ENCODE results near the gene AK5.

AK5 gene

DNA sequence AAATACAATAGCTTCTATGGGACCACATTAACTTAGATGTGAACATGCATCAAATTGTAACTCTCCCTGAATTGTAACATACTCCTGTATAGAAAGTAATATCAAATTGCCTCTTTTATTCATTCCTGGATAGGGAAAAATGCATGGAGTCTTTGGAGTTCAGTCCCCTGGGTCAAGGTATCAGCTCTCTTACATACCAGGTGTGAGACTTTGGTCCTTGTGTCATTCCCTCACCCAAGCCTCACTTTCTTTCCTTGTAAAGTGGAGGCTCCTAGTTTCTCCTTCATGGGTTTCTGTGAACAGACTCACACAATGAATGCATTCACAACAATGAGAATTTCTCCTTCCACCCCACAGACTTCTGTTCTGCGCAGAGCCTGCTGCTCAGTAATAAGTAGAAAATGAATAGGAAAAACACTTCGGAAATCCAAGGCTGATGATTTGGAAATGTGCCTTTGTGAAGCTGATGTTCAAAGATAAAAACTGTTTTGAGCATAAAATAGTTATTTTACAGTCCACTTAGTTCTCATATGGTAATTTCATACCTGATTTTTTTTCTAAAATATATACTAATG lies 185.3 kb downstream of the AK5 start:
- Histone ChIP-seq H3K27me3 (ENCODE audit: control insufficient read depth, low read length) (peaks cover 2% of the 10 kb centered on the region; the same call in 1 of the 2 replicates), H3K4me3 (ENCODE audit: low read length) (no peak overlapping the region), H3K79me2 (ENCODE audit: control insufficient read depth, low read length) (no peaks in the 10 kb centered on the region), H3K9me2 (replicated peaks; ENCODE audit: control insufficient read depth, low read length) (no peaks in the 10 kb centered on the region), H3F3A (ENCODE audit: control insufficient read depth, insufficient read depth) (no peaks in the 10 kb centered on the region), H4K20me1 (ENCODE audit: control insufficient read depth, insufficient read depth, low read depth, low read length) (no peaks in the 10 kb centered on the region), H3K27ac (ENCODE audit: low read depth, low read length) (no peak overlapping the region), H3K4me2 (ENCODE audit: low read length) (no peak overlapping the region), H3K9me3 (ENCODE audit: control insufficient read depth, insufficient read depth, low read length) (no peaks in the 10 kb centered on the region), H3K36me3 (ENCODE audit: control insufficient read depth, low read length) (no peaks in the 10 kb centered on the region), H3K4me1 (ENCODE audit: control insufficient read depth, low read length) (no peaks in the 10 kb centered on the region)
- TF ChIP-seq, protein P1, sequence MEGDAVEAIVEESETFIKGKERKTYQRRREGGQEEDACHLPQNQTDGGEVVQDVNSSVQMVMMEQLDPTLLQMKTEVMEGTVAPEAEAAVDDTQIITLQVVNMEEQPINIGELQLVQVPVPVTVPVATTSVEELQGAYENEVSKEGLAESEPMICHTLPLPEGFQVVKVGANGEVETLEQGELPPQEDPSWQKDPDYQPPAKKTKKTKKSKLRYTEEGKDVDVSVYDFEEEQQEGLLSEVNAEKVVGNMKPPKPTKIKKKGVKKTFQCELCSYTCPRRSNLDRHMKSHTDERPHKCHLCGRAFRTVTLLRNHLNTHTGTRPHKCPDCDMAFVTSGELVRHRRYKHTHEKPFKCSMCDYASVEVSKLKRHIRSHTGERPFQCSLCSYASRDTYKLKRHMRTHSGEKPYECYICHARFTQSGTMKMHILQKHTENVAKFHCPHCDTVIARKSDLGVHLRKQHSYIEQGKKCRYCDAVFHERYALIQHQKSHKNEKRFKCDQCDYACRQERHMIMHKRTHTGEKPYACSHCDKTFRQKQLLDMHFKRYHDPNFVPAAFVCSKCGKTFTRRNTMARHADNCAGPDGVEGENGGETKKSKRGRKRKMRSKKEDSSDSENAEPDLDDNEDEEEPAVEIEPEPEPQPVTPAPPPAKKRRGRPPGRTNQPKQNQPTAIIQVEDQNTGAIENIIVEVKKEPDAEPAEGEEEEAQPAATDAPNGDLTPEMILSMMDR (IDR thresholded peaks at IDR 0.05; ENCODE audit: low read depth, low read length, poor library complexity, severe bottlenecking): no peak
- TF ChIP-seq EZH2phosphoT487 (IDR thresholded peaks at IDR 0.05; ENCODE audit: borderline replicate concordance, low read length): no peak

DNA sequence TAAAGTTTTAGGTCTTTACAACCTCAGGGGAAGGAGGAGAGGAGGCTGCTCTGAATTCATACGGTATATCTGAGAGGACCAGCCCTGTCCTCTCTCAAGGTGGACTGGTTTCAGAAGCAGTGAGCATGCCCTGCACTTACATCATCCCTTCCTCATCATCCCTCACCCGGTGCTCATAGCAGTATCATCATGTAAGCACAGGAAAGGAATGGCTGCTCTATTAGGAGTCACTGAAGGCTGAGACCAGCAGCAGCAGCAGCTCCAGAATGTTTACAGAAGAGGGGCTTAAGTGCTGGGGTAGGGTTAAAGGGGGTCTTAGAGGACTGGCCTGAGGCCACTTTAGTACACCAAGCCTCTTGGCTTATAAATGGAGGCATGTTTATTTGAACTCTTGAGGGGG lies 185.9 kb downstream of the AK5 start:
- no peaks in the 10 kb centered on the region for H3K79me2 ChIP-seq (ENCODE audit: control insufficient read depth, low read length)
- no peak for TF ChIP-seq EZH2phosphoT487 (IDR thresholded peaks at IDR 0.05; ENCODE audit: borderline replicate concordance, low read length)
- TF ChIP-seq, protein P1 (IDR thresholded peaks at IDR 0.05; ENCODE audit: low read depth, low read length, poor library complexity, severe bottlenecking): no peak
- H3K27me3 ChIP-seq (ENCODE audit: control insufficient read depth, low read length): peaks cover 2% of the 10 kb centered on the region; the same call in 1 of the 2 replicates
- no peak overlapping the region for H3K27ac ChIP-seq (ENCODE audit: low read depth, low read length)
- H4K20me1 ChIP-seq (ENCODE audit: control insufficient read depth, insufficient read depth, low read depth, low read length): no peaks in the 10 kb centered on the region
- no peaks in the 10 kb centered on the region for H3F3A ChIP-seq (ENCODE audit: control insufficient read depth, insufficient read depth)
- H3K36me3 ChIP-seq (ENCODE audit: control insufficient read depth, low read length): no peaks in the 10 kb centered on the region
- no peaks in the 10 kb centered on the region for H3K9me2 ChIP-seq (replicated peaks; ENCODE audit: control insufficient read depth, low read length)
- H3K4me2 ChIP-seq (ENCODE audit: low read length): no peak overlapping the region
- H3K4me3 ChIP-seq (ENCODE audit: low read length): no peak overlapping the region
- no peaks in the 10 kb centered on the region; the same call in 1 of the 2 replicates for H3K9me3 ChIP-seq (ENCODE audit: control insufficient read depth, insufficient read depth, low read length)
- H3K4me1 ChIP-seq (ENCODE audit: control insufficient read depth, low read length): no peaks in the 10 kb centered on the region

DNA sequence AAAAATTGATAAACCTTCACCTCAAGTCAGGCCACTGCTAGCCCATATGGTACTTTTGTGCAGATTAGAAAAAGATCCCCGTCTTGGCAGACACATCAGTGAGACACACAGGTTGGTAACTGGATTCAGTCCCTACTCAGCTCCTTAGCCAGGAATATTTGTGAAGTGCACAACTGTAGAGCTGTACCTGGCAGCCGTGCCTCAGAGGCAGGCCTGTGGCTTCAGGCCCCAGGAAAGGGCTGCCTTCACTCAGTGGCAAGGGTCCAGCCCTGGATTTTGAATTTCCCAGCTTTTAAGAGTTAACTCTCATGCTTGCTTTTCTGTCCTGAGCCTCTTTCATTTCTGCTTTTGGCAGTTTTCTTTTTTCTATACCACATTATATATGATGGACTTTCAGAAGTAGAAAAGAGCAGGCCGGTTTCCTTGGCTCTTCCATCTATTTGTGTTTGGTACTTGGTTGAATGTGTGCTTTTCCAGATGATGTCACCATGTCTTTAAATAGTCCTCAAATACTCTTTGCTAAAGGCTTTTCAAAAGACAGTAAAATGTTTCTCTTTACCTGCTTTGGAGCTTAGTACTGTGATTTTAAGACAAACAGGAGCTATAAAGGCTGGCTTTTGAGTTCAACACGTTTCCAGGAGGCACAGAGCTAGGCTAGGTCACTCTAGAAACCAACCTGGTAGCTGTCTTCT lies 186.6 kb downstream of the AK5 start:
- no peaks in the 10 kb centered on the region for H4K20me1 ChIP-seq (ENCODE audit: control insufficient read depth, insufficient read depth, low read depth, low read length)
- peaks cover 5% of the 10 kb centered on the region; the same call in 1 of the 2 replicates for H3K27me3 ChIP-seq (ENCODE audit: control insufficient read depth, low read length)
- TF ChIP-seq, protein P1 (IDR thresholded peaks at IDR 0.05; ENCODE audit: low read depth, low read length, poor library complexity, severe bottlenecking): no peak
- no peak overlapping the region for H3K27ac ChIP-seq (ENCODE audit: low read depth, low read length)
- H3K4me2 ChIP-seq (ENCODE audit: low read length): no peak overlapping the region
- no peaks in the 10 kb centered on the region for H3K36me3 ChIP-seq (ENCODE audit: control insufficient read depth, low read length)
- no peaks in the 10 kb centered on the region for H3K9me2 ChIP-seq (replicated peaks; ENCODE audit: control insufficient read depth, low read length)
- H3K9me3 ChIP-seq (ENCODE audit: control insufficient read depth, insufficient read depth, low read length): no peaks in the 10 kb centered on the region; the same call in 1 of the 2 replicates
- no peaks in the 10 kb centered on the region for H3F3A ChIP-seq (ENCODE audit: control insufficient read depth, insufficient read depth)
- H3K4me1 ChIP-seq (ENCODE audit: control insufficient read depth, low read length): no peaks in the 10 kb centered on the region
- no peak overlapping the region for H3K4me3 ChIP-seq (ENCODE audit: low read length)
- H3K79me2 ChIP-seq (ENCODE audit: control insufficient read depth, low read length): no peaks in the 10 kb centered on the region
